ENCODE results near the gene CSRNP3.

GRCh38 chr2:165587335-165587938, 117.9 kb downstream of the CSRNP3 start:
- TF ChIP-seq EZH2phosphoT487 (IDR thresholded peaks at IDR 0.05; ENCODE audit: low read depth, severe bottlenecking, unreplicated experiment) = no peak
- no peak for TF ChIP-seq EZH2 (IDR thresholded peaks at IDR 0.05; ENCODE audit: borderline replicate concordance)

Measured in hepatocyte (in vitro differentiated cells).